ENCODE measurements around the gene HORMAD2. TPM values are rescaled to one million over a fixed set of nuclear protein-coding genes. Genes with fewer than 3 reads are reported as not detected.

Gene HORMAD2
- total and polyA plus RNA-seq, 2 donors (not counting 3 experiments of a cell fraction or from before 2014, with no cell fraction given): not detected

DNA sequence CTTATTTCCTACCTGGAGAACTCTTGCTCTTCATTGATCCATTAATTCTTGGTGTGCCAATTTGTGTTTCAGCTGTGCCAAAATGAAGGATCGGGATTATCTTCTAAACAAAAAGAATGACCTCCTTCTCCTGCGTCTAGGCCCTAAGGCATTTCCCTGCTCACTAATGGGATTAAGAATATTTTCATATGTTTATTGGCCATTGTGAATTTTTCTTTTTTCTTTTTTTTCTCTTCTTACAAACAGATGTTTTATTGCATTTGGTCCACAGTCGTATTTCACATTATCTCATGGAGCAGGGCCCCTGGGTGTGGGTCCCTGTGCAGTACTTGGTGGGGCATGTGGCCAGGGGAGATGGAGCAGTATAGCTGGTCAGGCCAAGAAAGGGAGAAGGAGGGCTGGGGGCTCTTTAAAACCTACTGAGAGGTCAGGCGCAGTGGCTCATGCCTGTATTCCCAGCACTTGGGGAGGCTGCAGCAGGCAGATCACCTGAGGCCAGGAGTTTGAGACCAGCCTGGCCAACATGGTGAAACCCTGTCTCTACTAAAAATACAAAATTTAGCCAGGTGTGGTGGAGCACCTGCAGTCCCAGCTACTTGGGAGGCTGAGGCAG is 35.3 kb upstream of the HORMAD2 start:
- Histone ChIP-seq H2AFZ (ENCODE audit: low read depth, low read length) (no peak overlapping the region), H3K4me2 (ENCODE audit: insufficient read depth, low read length) (no peak overlapping the region), H3K36me3 (ENCODE audit: control insufficient read depth in 2 of 2, extremely low read depth in 1 of 2, insufficient read depth in 2 of 2, low read length in 2 of 2) (no peaks in the 10 kb centered on the region), H3K9me3 (replicated peaks; ENCODE audit: control insufficient read depth, insufficient read depth, low read length) (no peaks in the 10 kb centered on the region), H3K27me3 (ENCODE audit: control insufficient read depth in 2 of 2, insufficient read depth in 2 of 2, low read length in 2 of 2) (no peaks in the 10 kb centered on the region), H3K9me1 (replicated peaks; ENCODE audit: control insufficient read depth, extremely low read depth, insufficient read depth, low read length) (no peaks in the 10 kb centered on the region), H3K9ac (replicated peaks; ENCODE audit: extremely low read depth, insufficient read depth, low read length) (no peak overlapping the region), H3K4me1 (ENCODE audit: control insufficient read depth, extremely low read depth, insufficient read depth, low read length) (peaks cover 19% of the 10 kb centered on the region), H4K20me1 (replicated peaks; ENCODE audit: control insufficient read depth, extremely low read depth, insufficient read depth, low read length) (no peaks in the 10 kb centered on the region), H3K79me2 (ENCODE audit: control insufficient read depth, insufficient read depth, low read length) (no peaks in the 10 kb centered on the region), H3K4me3 (replicated peaks in 1 of 3; ENCODE audit: insufficient read depth in 1 of 3, low read depth in 1 of 3, low read length in 3 of 3) (no peak overlapping the region), H3K27ac (ENCODE audit: insufficient read depth, low read depth, low read length) (no peak overlapping the region)
- no peak for TF ChIP-seq JUN (IDR thresholded peaks at IDR 0.05; ENCODE audit: borderline replicate concordance, insufficient read depth, insufficient read length, low read depth)
- TF ChIP-seq, protein P1, sequence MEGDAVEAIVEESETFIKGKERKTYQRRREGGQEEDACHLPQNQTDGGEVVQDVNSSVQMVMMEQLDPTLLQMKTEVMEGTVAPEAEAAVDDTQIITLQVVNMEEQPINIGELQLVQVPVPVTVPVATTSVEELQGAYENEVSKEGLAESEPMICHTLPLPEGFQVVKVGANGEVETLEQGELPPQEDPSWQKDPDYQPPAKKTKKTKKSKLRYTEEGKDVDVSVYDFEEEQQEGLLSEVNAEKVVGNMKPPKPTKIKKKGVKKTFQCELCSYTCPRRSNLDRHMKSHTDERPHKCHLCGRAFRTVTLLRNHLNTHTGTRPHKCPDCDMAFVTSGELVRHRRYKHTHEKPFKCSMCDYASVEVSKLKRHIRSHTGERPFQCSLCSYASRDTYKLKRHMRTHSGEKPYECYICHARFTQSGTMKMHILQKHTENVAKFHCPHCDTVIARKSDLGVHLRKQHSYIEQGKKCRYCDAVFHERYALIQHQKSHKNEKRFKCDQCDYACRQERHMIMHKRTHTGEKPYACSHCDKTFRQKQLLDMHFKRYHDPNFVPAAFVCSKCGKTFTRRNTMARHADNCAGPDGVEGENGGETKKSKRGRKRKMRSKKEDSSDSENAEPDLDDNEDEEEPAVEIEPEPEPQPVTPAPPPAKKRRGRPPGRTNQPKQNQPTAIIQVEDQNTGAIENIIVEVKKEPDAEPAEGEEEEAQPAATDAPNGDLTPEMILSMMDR (IDR thresholded peaks at IDR 0.05; ENCODE audit: extremely low read depth in 1 of 2, insufficient read depth in 1 of 2, low read depth in 1 of 2, low read length in 2 of 2): no peak
- no peak for TF ChIP-seq FOS (IDR thresholded peaks at IDR 0.05; ENCODE audit: borderline replicate concordance, insufficient read depth, low read length)
- no peak for TF ChIP-seq GATA2 (IDR thresholded peaks at IDR 0.05; ENCODE audit: insufficient read depth, insufficient read length, low read depth, low read length)
- no peak for TF ChIP-seq EZH2 (IDR thresholded peaks at IDR 0.05; ENCODE audit: borderline replicate concordance, low read depth, low read length, severe bottlenecking)
- TF ChIP-seq POLR2AphosphoS5 (IDR thresholded peaks at IDR 0.05; ENCODE audit: insufficient read depth, low read depth, low read length): no peak
- TF ChIP-seq POLR2A (IDR thresholded peaks at IDR 0.05; ENCODE audit: low read depth, low read length): no peak
- TF ChIP-seq, protein P2, sequence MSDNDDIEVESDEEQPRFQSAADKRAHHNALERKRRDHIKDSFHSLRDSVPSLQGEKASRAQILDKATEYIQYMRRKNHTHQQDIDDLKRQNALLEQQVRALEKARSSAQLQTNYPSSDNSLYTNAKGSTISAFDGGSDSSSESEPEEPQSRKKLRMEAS (IDR thresholded peaks at IDR 0.05; ENCODE audit: insufficient read depth, insufficient read length): no peak
- no peak for TF ChIP-seq MYC (IDR thresholded peaks at IDR 0.05; ENCODE audit: low read depth, low read length)
- BruUV-seq (replicated peaks): no TSS peak
- intact Hi-C loops (cut with micrococcal nuclease) (no loop called here), dilution Hi-C loops (cut with MboI; ENCODE audit: extremely low pct_ligation_motif_present, low sequenced_read_pairs) (no loop called here)
- DNase-seq (ENCODE audit: low read depth, low spot score) (no peak), FAIRE-seq (no peak)
- POLR2A ChIA-PET: no interaction called here
- CTCF ChIA-PET: interaction anchor here (1.1 to 1.4 kb wide), 3 partner anchors 40 to 44 kb away, joined by 4 read pairs; no protein-coding TSS in a partner anchor

Measured in endothelial cell of umbilical vein (primary cell).